HG02973 (cell line): Measurements from ENCODE around the gene SLC16A5.
A peak's percentile ranks its signal among the peaks of the same experiment; 100 is the strongest.
"Not testable (repeated sequence)": the region's sequence is repeated elsewhere in the genome, so short reads cannot be mapped to it uniquely, and the experiment has no call there.

Experiments used
- ATAC-seq: cut with Tn5 transposase; IDR thresholded peaks from one replicate; pipeline ENCODE4 v1.9.1; 2021; ENCODE audit warnings: moderate library complexity; ENCODE audit not compliant: unreplicated experiment

Gene SLC16A5

GRCh38 chr17:75131278-75132017 is 43.7 kb downstream of the SLC16A5 start, which contains the start of gene NT5C:
NT5C (minus strand) TSS chr17:75131742; CDS start chr17:75131707, 35 bp downstream.
- peak; percentile 80 for ATAC-seq

GRCh38 chr17:75132018-75133000 is 44.6 kb downstream of the SLC16A5 start:
- ATAC-seq = not testable (repeated sequence)

GRCh38 chr17:75133001-75133400 is 45.2 kb downstream of the SLC16A5 start:
- ATAC-seq = no peak

GRCh38 chr17:75133607-75134347 is 46.0 kb downstream of the SLC16A5 start:
- not testable (repeated sequence) for ATAC-seq

GRCh38 chr17:75135452-75135851 is 47.7 kb downstream of the SLC16A5 start:
- ATAC-seq = no peak

- ATAC-seq = no peak
Observed at GRCh38 chr17:75135946-75136345, 48.2 kb downstream of the SLC16A5 start.

- not testable (repeated sequence) for ATAC-seq
Observed at GRCh38 chr17:75137762-75138161, 50.0 kb downstream of the SLC16A5 start.

GRCh38 chr17:75138519-75138918 is 50.8 kb downstream of the SLC16A5 start:
- ATAC-seq = no peak

GRCh38 chr17:75142236-75142971 is 54.6 kb downstream of the SLC16A5 start:
- ATAC-seq = no peak

GRCh38 chr17:75144816-75145512 is 57.2 kb downstream of the SLC16A5 start:
- no peak for ATAC-seq

- ATAC-seq = no peak
Observed at GRCh38 chr17:75146592-75146991, 58.8 kb downstream of the SLC16A5 start.

GRCh38 chr17:75147878-75148546 is 60.3 kb downstream of the SLC16A5 start:
- ATAC-seq = no peak

GRCh38 chr17:75151930-75152329 is 64.2 kb downstream of the SLC16A5 start:
- ATAC-seq = no peak

GRCh38 chr17:75152523-75152921 is 64.8 kb downstream of the SLC16A5 start:
- no peak for ATAC-seq

- ATAC-seq = no peak
Observed at GRCh38 chr17:75152922-75153779, 65.4 kb downstream of the SLC16A5 start.

GRCh38 chr17:75153780-75154194 is 66.0 kb downstream of the SLC16A5 start:
- ATAC-seq = peak; percentile 11

GRCh38 chr17:75154195-75155106 is 66.7 kb downstream of the SLC16A5 start, which contains the start of gene JPT1:
JPT1 (minus strand) TSS chr17:75154512; CDS start chr17:75154397, 115 bp downstream.
- ATAC-seq = peak; percentile 88
